ENCODE results near the gene APPBP2.
"Not testable (repeated sequence)": the region's sequence is repeated elsewhere in the genome, so short reads cannot be mapped to it uniquely, and the experiment has no call there.

DNA sequence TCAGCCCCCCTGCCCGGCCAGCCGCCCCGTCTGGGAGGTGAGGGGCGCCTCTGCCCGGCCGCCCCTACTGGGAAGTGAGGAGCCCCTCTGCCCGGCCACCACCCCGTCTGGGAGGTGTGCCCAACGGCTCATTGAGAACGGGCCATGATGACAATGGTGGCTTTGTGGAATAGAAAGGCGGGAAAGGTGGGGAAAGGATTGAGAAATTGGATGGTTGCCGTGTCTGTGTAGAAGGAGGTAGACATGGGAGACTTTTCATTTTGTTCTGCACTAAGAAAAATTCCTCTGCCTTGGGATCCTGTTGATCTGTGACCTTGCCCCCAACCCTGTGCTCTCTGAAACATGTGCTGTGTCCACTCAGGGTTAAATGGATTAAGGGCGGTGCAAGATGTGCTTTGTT, 26.2 kb upstream of the APPBP2 start:
- TF ChIP-seq, protein P1, sequence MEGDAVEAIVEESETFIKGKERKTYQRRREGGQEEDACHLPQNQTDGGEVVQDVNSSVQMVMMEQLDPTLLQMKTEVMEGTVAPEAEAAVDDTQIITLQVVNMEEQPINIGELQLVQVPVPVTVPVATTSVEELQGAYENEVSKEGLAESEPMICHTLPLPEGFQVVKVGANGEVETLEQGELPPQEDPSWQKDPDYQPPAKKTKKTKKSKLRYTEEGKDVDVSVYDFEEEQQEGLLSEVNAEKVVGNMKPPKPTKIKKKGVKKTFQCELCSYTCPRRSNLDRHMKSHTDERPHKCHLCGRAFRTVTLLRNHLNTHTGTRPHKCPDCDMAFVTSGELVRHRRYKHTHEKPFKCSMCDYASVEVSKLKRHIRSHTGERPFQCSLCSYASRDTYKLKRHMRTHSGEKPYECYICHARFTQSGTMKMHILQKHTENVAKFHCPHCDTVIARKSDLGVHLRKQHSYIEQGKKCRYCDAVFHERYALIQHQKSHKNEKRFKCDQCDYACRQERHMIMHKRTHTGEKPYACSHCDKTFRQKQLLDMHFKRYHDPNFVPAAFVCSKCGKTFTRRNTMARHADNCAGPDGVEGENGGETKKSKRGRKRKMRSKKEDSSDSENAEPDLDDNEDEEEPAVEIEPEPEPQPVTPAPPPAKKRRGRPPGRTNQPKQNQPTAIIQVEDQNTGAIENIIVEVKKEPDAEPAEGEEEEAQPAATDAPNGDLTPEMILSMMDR (IDR thresholded peaks at IDR 0.05), result not testable (repeated sequence)
- TF ChIP-seq POLR2A (IDR thresholded peaks at IDR 0.05), result not testable (repeated sequence)
